Measurements from ENCODE around the gene CFHR5. TPM values are rescaled to one million over a fixed set of nuclear protein-coding genes. Genes with fewer than 3 reads are reported as not detected.

The CFHR5 gene
- total RNA-seq, 1 donor from 2014 or later, result not detected

DNA sequence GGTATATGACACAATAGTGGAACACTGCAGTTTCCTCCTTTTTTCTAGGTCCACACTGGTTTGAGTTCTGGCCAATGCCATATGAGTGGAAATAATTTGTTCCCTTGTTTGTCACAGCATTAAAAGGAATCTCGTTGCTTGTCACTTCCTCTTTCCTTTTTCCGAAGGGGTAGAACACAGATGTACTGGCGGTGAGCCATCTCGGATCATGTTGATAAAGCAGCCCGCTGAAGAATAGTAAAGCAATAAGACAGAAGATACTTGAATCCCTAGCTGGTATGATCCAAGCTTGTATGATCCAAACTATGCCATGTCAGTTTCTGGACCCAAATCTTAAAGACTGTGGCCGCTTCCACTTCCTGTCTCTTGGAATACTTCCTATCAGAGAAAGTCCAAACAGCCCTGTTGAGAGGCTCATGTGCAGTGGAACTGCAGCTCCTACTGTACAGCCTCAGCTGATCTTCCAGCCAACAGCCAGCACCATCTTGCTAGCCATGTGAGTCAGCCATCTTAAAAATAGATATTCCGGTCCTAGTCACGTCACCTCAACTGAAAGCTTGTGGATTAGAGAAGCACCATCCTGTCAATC lies 40.3 kb downstream of the CFHR5 start:
- DNase-seq (ENCODE audit: low read depth), result peak; percentile 4

- DNase-seq (ENCODE audit: low read depth), result no peak
These were observed 44.4 kb downstream of the CFHR5 start for GRCh38 chr1:197021716-197022115.

DNA sequence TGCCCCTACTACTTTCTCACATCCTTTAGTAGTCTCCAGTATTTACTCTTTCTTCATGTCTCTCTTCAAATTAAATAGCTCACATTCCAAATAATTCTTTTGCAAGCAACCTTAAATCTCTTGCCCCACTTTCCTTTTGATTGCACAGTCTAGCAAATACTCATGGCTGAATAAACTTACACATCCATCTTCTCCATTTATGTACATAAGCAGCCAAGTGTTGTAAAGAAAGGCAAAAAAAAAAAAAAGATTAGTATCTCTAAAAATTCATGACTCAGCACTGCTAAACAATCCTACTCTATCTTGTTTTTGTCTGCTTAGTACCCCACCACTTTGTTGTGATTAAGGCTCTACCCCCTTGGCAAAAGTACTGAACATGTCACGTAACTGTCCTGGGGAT lies 47.1 kb downstream of the CFHR5 start:
- no peak for DNase-seq (ENCODE audit: low read depth)

- no peak for DNase-seq (ENCODE audit: low read depth)
These were observed 50.0 kb downstream of the CFHR5 start for GRCh38 chr1:197027359-197027758.

GRCh38 chr1:197029749-197030148 lies 52.4 kb downstream of the CFHR5 start:
- DNase-seq (ENCODE audit: low read depth), result no peak

- peak; percentile 40 for DNase-seq (ENCODE audit: low read depth)
These were observed 57.4 kb downstream of the CFHR5 start for GRCh38 chr1:197034631-197035339.

DNA sequence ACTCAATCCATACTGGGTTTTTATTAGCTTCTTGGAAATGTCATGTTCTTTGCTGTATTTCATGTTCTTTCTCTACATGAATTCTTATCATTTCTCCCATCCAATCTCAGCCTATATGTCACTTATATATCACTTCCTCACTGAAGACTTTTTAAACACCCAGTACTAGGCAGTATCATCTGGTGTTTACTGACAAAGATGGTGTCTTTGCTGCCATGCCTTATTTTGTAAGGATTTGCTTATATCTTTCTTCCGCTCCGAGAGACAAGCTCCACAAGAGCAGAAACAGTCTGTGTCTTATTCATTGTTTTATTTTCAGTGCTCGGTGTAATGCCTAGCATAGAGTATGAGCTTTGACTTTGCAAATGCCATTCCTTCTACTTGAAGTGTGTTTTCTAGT lies 59.5 kb downstream of the CFHR5 start:
- DNase-seq (ENCODE audit: low read depth), result no peak

DNA sequence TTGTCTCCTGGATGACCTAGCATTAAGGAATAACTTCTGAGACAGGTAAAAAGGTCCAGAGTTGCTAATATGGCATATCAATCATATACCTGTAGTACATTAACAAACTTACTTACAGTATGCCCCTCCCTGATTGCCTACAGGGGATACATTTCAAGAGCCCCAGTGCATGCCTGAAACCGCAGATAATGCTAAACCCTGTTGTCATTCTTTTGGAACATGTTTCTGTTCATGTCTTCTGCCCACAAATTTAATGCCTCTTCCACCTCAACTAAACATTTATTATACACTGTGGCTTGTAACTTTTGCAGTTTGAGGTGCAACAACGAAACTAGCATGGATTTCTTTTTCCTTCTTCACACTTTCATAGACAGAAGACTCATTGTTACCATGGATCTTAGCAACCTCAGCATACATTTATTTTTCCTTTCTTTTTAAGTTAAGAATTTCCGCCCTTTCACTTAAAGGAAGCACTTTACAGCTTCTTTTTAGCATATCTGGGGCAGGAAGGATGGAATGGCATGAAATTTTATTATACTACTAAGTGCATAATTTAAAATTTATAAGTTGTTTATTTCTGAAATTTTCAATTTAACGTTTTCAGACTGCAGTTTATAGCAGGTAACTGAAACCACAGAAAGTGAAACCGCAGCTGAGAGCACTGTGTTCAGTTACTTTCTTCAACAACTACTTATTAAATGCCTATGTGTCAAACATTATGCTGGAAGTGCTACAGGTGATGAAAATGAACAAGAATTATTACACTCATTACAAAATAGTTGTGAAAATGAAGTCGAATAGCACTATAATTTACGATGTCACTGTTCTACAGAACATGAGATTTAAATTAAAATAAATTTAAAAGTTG lies 64.4 kb downstream of the CFHR5 start:
- no peak for DNase-seq (ENCODE audit: low read depth)

GRCh38 chr1:197042676-197043341 lies 65.5 kb downstream of the CFHR5 start:
- DNase-seq (ENCODE audit: low read depth), result no peak

- DNase-seq (ENCODE audit: low read depth), result no peak
These were observed 71.7 kb downstream of the CFHR5 start for GRCh38 chr1:197049100-197049499.

Other genes with a start within 250 kb of the CFHR5 start
- 0.21 TPM in 1 of 2 replicates, not detected in the other for gene CFHR3, start 202.7 kb upstream of the CFHR5 start, total RNA-seq
- gene CFHR1, start 157.8 kb upstream of the CFHR5 start, total RNA-seq, result 0.21 and 0.73 TPM in 2 replicates
- not detected in 2 replicates for gene CFHR4, start 89.5 kb upstream of the CFHR5 start, total RNA-seq
- not detected in 2 replicates for gene CFHR2, start 33.8 kb upstream of the CFHR5 start, total RNA-seq
- not detected in 2 replicates for gene F13B, start 89.7 kb downstream of the CFHR5 start, total RNA-seq
- gene ASPM, start 169.1 kb downstream of the CFHR5 start, total RNA-seq, result 0.64 and 0.73 TPM in 2 replicates
- gene ZBTB41, start 223.7 kb downstream of the CFHR5 start, total RNA-seq, result 21.2 and 23.8 TPM in 2 replicates

Measured in myocyte (in vitro differentiated cells).